Mammary epithelial cell (primary cell): ENCODE measurements around the gene DECR2.

Experiments used
- EZH2 ChIP-seq: IDR thresholded peaks from 2 replicates; pipeline ENCODE4 v1.6.1; 2012; ENCODE audit warnings: low read length, inconsistent platforms, borderline replicate concordance
- TF ChIP-seq, protein P1 (sequence below), 2 donors: IDR thresholded peaks in 1 of 2; conservative IDR thresholded peaks in 1 of 2; 2 replicates each; pipeline ENCODE4 v1.5.1; 2011 to 2012; ENCODE audit warnings: inconsistent platforms in 2 of 2, low read length in 2 of 2, mild to moderate bottlenecking in 2 of 2, control low read depth in 1 of 2, low read depth in 1 of 2; ENCODE audit not compliant: insufficient read depth in 1 of 2; ENCODE audit errors: extremely low read depth in 1 of 2

DNA sequence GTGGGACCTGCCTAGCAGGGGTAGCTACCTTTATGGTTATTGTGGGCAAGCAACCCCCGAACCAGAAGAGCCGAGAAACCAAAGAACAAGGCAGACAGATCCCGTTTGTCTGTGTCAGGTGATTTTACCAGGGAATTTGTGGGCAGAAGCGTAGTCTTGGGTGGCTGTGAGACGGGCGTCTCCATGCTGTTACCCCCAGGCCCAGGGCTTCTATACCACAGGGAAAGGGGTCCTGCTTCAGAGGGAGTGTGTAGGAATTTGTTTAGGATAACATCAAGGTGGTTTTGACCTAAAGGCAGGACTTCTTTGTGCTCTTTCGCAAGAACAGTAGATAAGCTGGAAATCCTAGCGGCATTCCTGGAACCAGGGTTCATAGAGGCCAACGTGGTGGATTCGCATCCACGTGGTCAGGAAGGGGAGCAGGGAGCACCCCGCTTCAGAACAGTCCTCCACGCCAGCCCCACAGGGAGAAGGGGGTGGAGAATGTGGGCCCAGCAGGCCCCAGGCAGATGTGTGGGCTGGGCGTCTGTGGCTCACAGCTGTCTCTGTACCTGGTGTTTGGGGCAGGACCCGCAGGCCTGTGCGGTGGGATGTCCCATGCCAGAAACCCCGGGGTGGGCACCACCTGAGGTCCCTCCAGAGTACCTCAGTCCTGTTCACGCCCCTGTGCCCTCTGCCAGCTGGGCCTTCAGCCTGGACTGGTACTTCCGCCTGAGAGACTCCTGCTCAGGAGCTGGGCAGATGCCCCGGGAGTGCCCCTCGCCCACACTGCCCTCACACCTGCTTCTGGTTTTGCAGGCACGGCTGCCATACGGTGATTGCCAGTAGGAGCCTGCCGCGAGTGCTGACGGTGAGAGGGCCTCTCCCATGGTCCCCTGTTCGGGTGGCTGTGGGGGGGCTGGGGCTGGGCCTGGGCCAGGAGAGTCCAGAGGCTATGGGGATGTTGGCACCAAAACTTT lies 4.1 kb downstream of the DECR2 start:
- no peak for TF ChIP-seq EZH2
- TF ChIP-seq, protein P1, sequence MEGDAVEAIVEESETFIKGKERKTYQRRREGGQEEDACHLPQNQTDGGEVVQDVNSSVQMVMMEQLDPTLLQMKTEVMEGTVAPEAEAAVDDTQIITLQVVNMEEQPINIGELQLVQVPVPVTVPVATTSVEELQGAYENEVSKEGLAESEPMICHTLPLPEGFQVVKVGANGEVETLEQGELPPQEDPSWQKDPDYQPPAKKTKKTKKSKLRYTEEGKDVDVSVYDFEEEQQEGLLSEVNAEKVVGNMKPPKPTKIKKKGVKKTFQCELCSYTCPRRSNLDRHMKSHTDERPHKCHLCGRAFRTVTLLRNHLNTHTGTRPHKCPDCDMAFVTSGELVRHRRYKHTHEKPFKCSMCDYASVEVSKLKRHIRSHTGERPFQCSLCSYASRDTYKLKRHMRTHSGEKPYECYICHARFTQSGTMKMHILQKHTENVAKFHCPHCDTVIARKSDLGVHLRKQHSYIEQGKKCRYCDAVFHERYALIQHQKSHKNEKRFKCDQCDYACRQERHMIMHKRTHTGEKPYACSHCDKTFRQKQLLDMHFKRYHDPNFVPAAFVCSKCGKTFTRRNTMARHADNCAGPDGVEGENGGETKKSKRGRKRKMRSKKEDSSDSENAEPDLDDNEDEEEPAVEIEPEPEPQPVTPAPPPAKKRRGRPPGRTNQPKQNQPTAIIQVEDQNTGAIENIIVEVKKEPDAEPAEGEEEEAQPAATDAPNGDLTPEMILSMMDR (conservative IDR thresholded peaks at IDR 0.05 in 1 of 2, IDR thresholded peaks at IDR 0.05 in 1 of 2; ENCODE audit: extremely low read depth in 1 of 2, insufficient read depth in 1 of 2, low read depth in 1 of 2, low read length in 2 of 2) = no peak
